GM23338 (cell line): Measurements from ENCODE around the gene LYVE1. TPM values are rescaled to one million over a fixed set of nuclear protein-coding genes. Genes with fewer than 3 reads are reported as not detected.

Experiments used
- ATAC-seq: fragments of 200-7000 bp; cut with Tn5 transposase; 3 replicates; pipeline ENCODE4 v1.9.1; 2020
- DNase-seq: peaks from one replicate; pipeline ENCODE4 v3.0.0-alpha.2; 2015; ENCODE audit warnings: low spot score
- H2AFZ ChIP-seq: fragments of 200-600 bp; sonication (generic); 2 replicates; pipeline ENCODE4 v1.8.0; 2016; ENCODE audit warnings: antibody characterized with exemption, mild to moderate bottlenecking, moderate library complexity
- H3F3A ChIP-seq: fragments of 200-600 bp; sonication (generic); replicated peaks from 2 replicates; pipeline ENCODE4 v1.8.0; 2017; ENCODE audit warnings: antibody characterized with exemption, mixed run types, low read depth
- H3K27ac ChIP-seq: fragments of 200-600 bp; sonication (generic); 2 replicates; pipeline ENCODE4 v1.6.1; 2016; ENCODE audit warnings: low read depth
- H3K27me3 ChIP-seq: fragments of 200-600 bp; sonication (generic); 2 replicates; pipeline ENCODE4 v1.8.0; 2016; ENCODE audit warnings: mild to moderate bottlenecking, mixed run types, moderate library complexity; ENCODE audit not compliant: insufficient read depth
- H3K36me3 ChIP-seq: fragments of 200-600 bp; sonication (generic); 2 replicates; pipeline ENCODE4 v1.8.0; 2016; ENCODE audit warnings: mild to moderate bottlenecking; ENCODE audit not compliant: insufficient read depth
- H3K4me1 ChIP-seq: fragments of 200-600 bp; sonication (generic); 2 replicates; pipeline ENCODE4 v1.8.0; 2016; ENCODE audit warnings: mild to moderate bottlenecking, moderate library complexity; ENCODE audit not compliant: insufficient read depth
- H3K4me2 ChIP-seq: fragments of 200-600 bp; sonication (generic); 2 replicates; pipeline ENCODE4 v1.7.1; 2017; ENCODE audit warnings: mixed run types
- H3K4me3 ChIP-seq: fragments of 200-600 bp; sonication (generic); 2 replicates; pipeline ENCODE4 v1.6.1; 2016; ENCODE audit warnings: mixed run types
- H3K79me2 ChIP-seq: fragments of 200-600 bp; sonication (generic); replicated peaks from 2 replicates; pipeline ENCODE4 v1.8.0; 2017; ENCODE audit warnings: mild to moderate bottlenecking; ENCODE audit not compliant: insufficient read depth
- H3K9me2 ChIP-seq: fragments of 200-600 bp; sonication (generic); 2 replicates; pipeline ENCODE4 v1.8.0; 2017; ENCODE audit not compliant: insufficient read depth
- H4K20me1 ChIP-seq: fragments of 200-600 bp; sonication (generic); replicated peaks from 2 replicates; pipeline ENCODE4 v1.8.0; 2017; ENCODE audit warnings: mild to moderate bottlenecking; ENCODE audit not compliant: insufficient read depth
- H3K27ac Mint-ChIP-seq: 2 replicates; pipeline ENCODE4 v1.8.0; 2020; ENCODE audit warnings: inconsistent platforms, mild to moderate bottlenecking, moderate library complexity, mixed read lengths
- H3K27me3 Mint-ChIP-seq: 3 replicates; pipeline ENCODE4 v1.8.0; 2022; ENCODE audit warnings: low read depth, mild to moderate bottlenecking, moderate library complexity, mixed read lengths, inconsistent platforms; ENCODE audit not compliant: insufficient read depth, poor library complexity
- H3K36me3 Mint-ChIP-seq: 3 replicates; pipeline ENCODE4 v1.8.0; 2021; ENCODE audit warnings: low read depth, mild to moderate bottlenecking, inconsistent platforms, moderate library complexity, mixed read lengths
- H3K4me1 Mint-ChIP-seq: 3 replicates; pipeline ENCODE4 v1.8.0; 2020; ENCODE audit warnings: mild to moderate bottlenecking, inconsistent platforms, mixed read lengths
- H3K4me3 Mint-ChIP-seq: 3 replicates; pipeline ENCODE4 v1.8.0; 2021; ENCODE audit warnings: moderate library complexity, mild to moderate bottlenecking, inconsistent platforms, mixed read lengths
- H3K9me3 Mint-ChIP-seq: 3 replicates; pipeline ENCODE4 v1.8.0; 2020; ENCODE audit warnings: moderate library complexity, mild to moderate bottlenecking, inconsistent platforms, mixed read lengths
- CREB1 ChIP-seq: fragments of 250-450 bp; sonication (Bioruptor Pico); IDR thresholded peaks from 2 replicates; pipeline ENCODE4 v1.5.0; 2020; ENCODE audit warnings: low read depth, mild to moderate bottlenecking, moderate library complexity
- ETS1 ChIP-seq: IDR thresholded peaks from 2 replicates; pipeline ENCODE4 v1.6.1; 2016; ENCODE audit warnings: antibody characterized with exemption
- EZH2 ChIP-seq: fragments of 200-600 bp; sonication (generic); IDR thresholded peaks from one replicate; pipeline ENCODE4 v1.8.0; 2017; ENCODE audit warnings: antibody characterized with exemption, mild to moderate bottlenecking, low read depth; ENCODE audit not compliant: unreplicated experiment
- EZH2phosphoT487 ChIP-seq: fragments of 200-600 bp; sonication (generic); IDR thresholded peaks from one replicate; pipeline ENCODE4 v1.8.1; 2018; ENCODE audit warnings: antibody characterized with exemption; ENCODE audit not compliant: unreplicated experiment
- NANOG ChIP-seq: IDR thresholded peaks from 2 replicates; pipeline ENCODE4 v1.6.1; 2016; ENCODE audit warnings: antibody characterized with exemption, borderline replicate concordance
- POLR2AphosphoS5 ChIP-seq: IDR thresholded peaks from 2 replicates; pipeline ENCODE4 v1.6.1; 2016; ENCODE audit warnings: antibody characterized with exemption, low read depth
- REST ChIP-seq: IDR thresholded peaks from one replicate; pipeline ENCODE4 v1.6.1; 2018; ENCODE audit warnings: antibody characterized with exemption; ENCODE audit not compliant: unreplicated experiment
- STAT1 ChIP-seq: IDR thresholded peaks from one replicate; pipeline ENCODE4 v1.6.1; 2016; ENCODE audit warnings: antibody characterized with exemption; ENCODE audit not compliant: unreplicated experiment
- ZNF331 ChIP-seq: fragments of 250-450 bp; sonication (Bioruptor Pico); IDR thresholded peaks from 2 replicates; pipeline ENCODE4 v1.5.0; 2020; ENCODE audit warnings: low read depth, mild to moderate bottlenecking, moderate library complexity
- ZNF462 ChIP-seq: fragments of 250-450 bp; sonication (Bioruptor Pico); IDR thresholded peaks from 2 replicates; pipeline ENCODE4 v1.5.0; 2020; ENCODE audit warnings: mild to moderate bottlenecking, moderate library complexity
- polyA plus RNA-seq: library from polyadenylated mRNA; unstranded; fragments of >200 nt; fragmentation: Nextera tagmentation; extraction: Ambion mirVana; gene quantifications from 2 replicates; pipeline ENCODE4 v1.2.1, GENCODE V29; 2016
- total RNA-seq: library from RNA; depleted of rRNA; stranded (reverse); fragments of >200 nt; shearing (Covaris generic); gene quantifications from 2 replicates; pipeline ENCODE4 v1.2.3, GENCODE V29; 2014

Gene LYVE1
- total and polyA plus RNA-seq, 2 experiments from 2014 or later = 0.94 TPM; not detected in 1

DNA sequence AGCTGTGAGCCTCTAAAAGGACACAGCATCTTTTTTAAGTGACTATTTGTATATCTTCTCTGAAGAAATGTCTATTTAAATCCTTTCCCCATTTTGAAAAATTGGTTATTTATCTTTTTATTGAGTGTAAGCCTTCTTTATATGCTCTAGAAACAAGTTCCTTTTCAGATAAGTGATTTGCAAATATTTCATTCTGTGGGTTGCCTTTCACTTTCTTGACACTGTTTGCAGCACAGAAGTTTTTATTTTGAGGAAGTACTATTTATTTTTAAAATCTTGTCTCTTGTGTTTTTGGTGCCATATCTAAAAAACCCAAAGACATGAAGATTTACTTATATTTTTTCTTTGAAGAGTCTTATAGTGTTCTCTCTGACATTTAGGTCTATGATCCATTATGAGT lies 40.1 kb upstream of the LYVE1 start (continued):
- TF ChIP-seq REST = no peak
- TF ChIP-seq STAT1 = no peak

DNA sequence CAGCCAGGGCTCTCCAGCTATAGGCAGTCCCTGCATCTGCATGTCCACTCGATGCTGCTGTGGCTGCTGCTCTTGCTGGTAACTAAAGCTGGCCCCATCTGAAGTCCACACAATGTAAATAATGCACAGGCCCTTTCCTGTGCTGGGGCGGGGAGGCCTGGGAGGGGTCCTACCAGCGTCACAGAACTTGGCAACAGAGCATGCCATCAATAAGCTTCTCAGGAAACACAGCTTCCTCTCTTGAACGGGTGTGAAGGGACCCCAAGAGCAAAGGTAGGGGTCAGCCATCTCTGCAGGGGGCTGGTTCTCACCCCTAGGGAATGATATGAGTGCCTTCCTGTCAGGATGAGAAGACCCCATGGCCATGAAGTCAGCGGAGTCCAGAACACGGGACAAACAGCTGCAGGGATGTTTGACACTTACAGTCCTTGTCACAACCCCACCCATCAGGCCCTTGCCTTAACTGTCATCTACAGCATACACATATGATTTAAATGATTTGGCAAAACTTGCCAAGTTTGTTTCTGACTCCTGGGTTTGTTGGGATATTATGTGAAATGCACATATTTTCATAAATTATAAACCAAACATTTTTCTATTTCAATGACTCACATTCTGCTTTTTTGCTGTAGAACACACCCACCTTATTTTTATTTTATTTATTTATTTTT lies 39.1 kb upstream of the LYVE1 start:
- H3K27ac Mint-ChIP-seq = no peak overlapping the region
- no peaks in the 10 kb centered on the region for H3K79me2 ChIP-seq
- no peak overlapping the region for H3K4me3 Mint-ChIP-seq

More for the DNA sequence above, 39.1 kb upstream of the LYVE1 start:
- H3K4me2 ChIP-seq = no peak overlapping the region
- DNase-seq (no peak), ATAC-seq (no peak)
- H3K4me1 ChIP-seq = 0 out of 2 replicates have a peak, but pooled peaks cover 6% of the 10 kb centered on the region
- no peak overlapping the region for H3K27ac ChIP-seq
- Mint-ChIP-seq H3K36me3 (no peaks in the 10 kb centered on the region), H3K4me1 (peaks cover 12% of the 10 kb centered on the region), H3K9me3 (no peaks in the 10 kb centered on the region), H3K27me3 (no peaks in the 10 kb centered on the region)
- H3F3A ChIP-seq = no peaks in the 10 kb centered on the region
- H2AFZ ChIP-seq = no peak overlapping the region
- TF ChIP-seq STAT1 = no peak
- no peak for TF ChIP-seq ETS1
- no peak for TF ChIP-seq POLR2AphosphoS5
- TF ChIP-seq REST = no peak
- no peak for TF ChIP-seq EZH2phosphoT487
- no peak for TF ChIP-seq CREB1 (CRISPR knock-in tag)
- no peak for TF ChIP-seq NANOG
- no peak for TF ChIP-seq ZNF462 (CRISPR knock-in tag)
- TF ChIP-seq ZNF331 = no peak
- TF ChIP-seq EZH2 = no peak
- H3K36me3 ChIP-seq = no peaks in the 10 kb centered on the region
- no peaks in the 10 kb centered on the region for H3K27me3 ChIP-seq
- no peaks in the 10 kb centered on the region for H4K20me1 ChIP-seq
- H3K9me2 ChIP-seq = peaks cover 6% of the 10 kb centered on the region; the same call in 1 of the 2 replicates
- H3K4me3 ChIP-seq = no peak overlapping the region
